H54 (cell line): ENCODE data around the gene NDUFA7.
"Not testable (repeated sequence)": the region's sequence is repeated elsewhere in the genome, so short reads cannot be mapped to it uniquely, and the experiment has no call there.

ENCODE experiments used
- DNase-seq: peaks from one replicate; pipeline ENCODE4 v3.0.0; 2011; ENCODE audit warnings: low spot score, mixed read lengths; ENCODE audit not compliant: insufficient read length
- FAIRE-seq: peaks from 3 replicates; lab custom pipeline; 2011; peaks lifted over from hg19 to GRCh38; lab: Jason Lieb, UNC
- POLR2A ChIP-seq: IDR thresholded peaks from 2 replicates; pipeline ENCODE4 v1.6.1; 2011; ENCODE audit warnings: low read depth, mild to moderate bottlenecking, low read length

Gene NDUFA7

GRCh38 chr19:8319807-8320520 is 1.2 kb downstream of the NDUFA7 start:
- DNase-seq (no peak), FAIRE-seq (no peak)
- no peak for TF ChIP-seq POLR2A

GRCh38 chr19:8318835-8319234 is 2.3 kb downstream of the NDUFA7 start:
- not testable (repeated sequence) for FAIRE-seq

GRCh38 chr19:8316351-8317125 is 4.6 kb downstream of the NDUFA7 start:
- no peak for DNase-seq
- no peak for FAIRE-seq
- no peak for TF ChIP-seq POLR2A

More at GRCh38 chr19:8318835-8319234, 2.3 kb downstream of the NDUFA7 start:
- not testable (repeated sequence) for DNase-seq

GRCh38 chr19:8314981-8315640 is 6.1 kb downstream of the NDUFA7 start:
- DNase-seq, FAIRE-seq: not testable (repeated sequence)

- FAIRE-seq (no peak), DNase-seq (no peak)
- TF ChIP-seq POLR2A: no peak
Observed at GRCh38 chr19:8311461-8312260, 9.5 kb downstream of the NDUFA7 start.

- no peak for FAIRE-seq
- DNase-seq: no peak
Observed at GRCh38 chr19:8310342-8311055, 10.7 kb downstream of the NDUFA7 start.

GRCh38 chr19:8308891-8309291 is 12.3 kb downstream of the NDUFA7 start:
- FAIRE-seq (no peak), DNase-seq (no peak)
- no peak for TF ChIP-seq POLR2A

More at GRCh38 chr19:8310342-8311055, 10.7 kb downstream of the NDUFA7 start:
- no peak for TF ChIP-seq POLR2A

- DNase-seq (peak; percentile 87), FAIRE-seq (no peak)
- peak; percentile 80 for TF ChIP-seq POLR2A
Observed at GRCh38 chr19:8307965-8308866, 13.0 kb downstream of the NDUFA7 start, which contains the start of gene CD320. Gene CD320 (minus strand): TSS chr19:8308358. CDS start chr19:8308290, 68 bp downstream.

GRCh38 chr19:8307400-8307964 is 13.7 kb downstream of the NDUFA7 start:
- TF ChIP-seq POLR2A: no peak
- FAIRE-seq: no peak
- DNase-seq: no peak

- no peak for TF ChIP-seq POLR2A
- no peak for DNase-seq
- FAIRE-seq: no peak
Observed at GRCh38 chr19:8306235-8307054, 14.7 kb downstream of the NDUFA7 start.

GRCh38 chr19:8305798-8306197 is 15.4 kb downstream of the NDUFA7 start:
- DNase-seq: no peak
- FAIRE-seq: no peak
- no peak for TF ChIP-seq POLR2A
